ENCODE measurements around the gene PCK2.

- TF ChIP-seq POLR2AphosphoS5 (IDR thresholded peaks at IDR 0.05; ENCODE audit: low read depth, low read length) (no peak), POLR2A (IDR thresholded peaks at IDR 0.05; ENCODE audit: low read depth, low read length) (no peak), TAF1 (IDR thresholded peaks at IDR 0.05; ENCODE audit: borderline replicate concordance, low read depth, low read length) (no peak)
These were observed 27.1 kb downstream of the PCK2 start for GRCh38 chr14:24121210-24121609.

Data from GM12892 (cell line).